Body of pancreas (tissue), 4 donors: ENCODE data around the gene KIRREL3.

Experiments used
- CTCF ChIP-seq, 7 experiments: fragments of 450-650 bp in 4 of 7; fragments of 200-600 bp in 3 of 7; sonication (generic) in 3 of 7; IDR thresholded peaks; one replicate each; pipeline ENCODE4 v1.5.1; 2016 to 2019; ENCODE audit warnings: antibody characterized with exemption in 7 of 7
- POLR2A ChIP-seq, 3 donors: fragments of 450-650 bp; IDR thresholded peaks; one replicate each; pipeline ENCODE4 v1.6.1; 2016; ENCODE audit warnings: antibody characterized with exemption in 3 of 3, mild to moderate bottlenecking in 2 of 3

GRCh38 chr11:127037596-127037995 lies 37.0 kb upstream of the KIRREL3 start:
- no peak for TF ChIP-seq POLR2A (IDR thresholded peaks at IDR 0.05)
- no peak for TF ChIP-seq CTCF (IDR thresholded peaks at IDR 0.05)
